VCaP (cell line): ENCODE measurements around the gene MFSD8.
A peak's percentile ranks its signal among the peaks of the same experiment; 100 is the strongest.
"Not testable (repeated sequence)": the region's sequence is repeated elsewhere in the genome, so short reads cannot be mapped to it uniquely, and the experiment has no call there.

Experiments used
- H3K27ac ChIP-seq: fragments of 450-650 bp; 2 replicates; pipeline ENCODE4 v1.5.1; 2017
- TF ChIP-seq, protein P1 (sequence below): fragments of 450-650 bp; conservative IDR thresholded peaks from 2 replicates; pipeline ENCODE4 v1.5.1; 2017; ENCODE audit warnings: mild to moderate bottlenecking, moderate library complexity

The MFSD8 gene

DNA sequence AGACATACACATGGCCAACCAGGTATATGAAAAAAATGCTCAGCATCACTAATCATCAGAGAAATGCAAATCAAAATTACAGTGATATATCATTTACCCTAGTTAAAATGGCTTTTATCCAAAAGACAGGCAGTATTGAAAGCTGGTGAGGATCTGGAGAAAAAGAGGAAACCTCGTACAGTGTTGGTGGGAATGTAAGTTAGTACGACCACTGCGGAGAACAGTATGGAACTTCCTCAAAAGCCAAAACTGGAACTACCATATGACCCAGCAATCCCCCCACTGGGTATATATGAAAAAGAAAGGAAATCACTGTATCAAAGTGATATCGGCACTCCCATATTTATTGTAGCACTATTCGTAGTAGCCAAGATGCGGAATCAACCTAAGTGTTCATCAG is 23.7 kb upstream of the MFSD8 start:
- TF ChIP-seq, protein P1, sequence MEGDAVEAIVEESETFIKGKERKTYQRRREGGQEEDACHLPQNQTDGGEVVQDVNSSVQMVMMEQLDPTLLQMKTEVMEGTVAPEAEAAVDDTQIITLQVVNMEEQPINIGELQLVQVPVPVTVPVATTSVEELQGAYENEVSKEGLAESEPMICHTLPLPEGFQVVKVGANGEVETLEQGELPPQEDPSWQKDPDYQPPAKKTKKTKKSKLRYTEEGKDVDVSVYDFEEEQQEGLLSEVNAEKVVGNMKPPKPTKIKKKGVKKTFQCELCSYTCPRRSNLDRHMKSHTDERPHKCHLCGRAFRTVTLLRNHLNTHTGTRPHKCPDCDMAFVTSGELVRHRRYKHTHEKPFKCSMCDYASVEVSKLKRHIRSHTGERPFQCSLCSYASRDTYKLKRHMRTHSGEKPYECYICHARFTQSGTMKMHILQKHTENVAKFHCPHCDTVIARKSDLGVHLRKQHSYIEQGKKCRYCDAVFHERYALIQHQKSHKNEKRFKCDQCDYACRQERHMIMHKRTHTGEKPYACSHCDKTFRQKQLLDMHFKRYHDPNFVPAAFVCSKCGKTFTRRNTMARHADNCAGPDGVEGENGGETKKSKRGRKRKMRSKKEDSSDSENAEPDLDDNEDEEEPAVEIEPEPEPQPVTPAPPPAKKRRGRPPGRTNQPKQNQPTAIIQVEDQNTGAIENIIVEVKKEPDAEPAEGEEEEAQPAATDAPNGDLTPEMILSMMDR = no peak
- H3K27ac ChIP-seq = no peak overlapping the region

DNA sequence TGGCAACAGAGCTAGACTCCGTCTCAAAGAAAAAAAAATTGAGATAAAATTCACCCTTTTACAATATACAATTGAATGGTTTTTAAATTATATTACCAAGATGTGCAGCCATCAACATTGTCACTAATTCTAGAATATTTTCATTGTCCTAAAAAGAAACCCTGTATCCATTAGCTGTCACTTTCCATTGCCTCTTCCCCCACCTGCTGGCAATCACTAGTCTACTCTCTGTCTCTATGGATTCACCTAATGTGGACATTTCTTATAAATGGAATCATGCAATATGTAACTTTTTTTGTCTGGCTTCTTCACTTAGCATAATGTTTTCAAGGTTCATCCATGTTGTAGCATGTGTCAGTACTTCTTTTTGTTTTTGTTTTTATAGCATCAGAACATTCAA is 21.0 kb upstream of the MFSD8 start:
- TF ChIP-seq, protein P1 = peak; percentile 46
- no peak overlapping the region for H3K27ac ChIP-seq

DNA sequence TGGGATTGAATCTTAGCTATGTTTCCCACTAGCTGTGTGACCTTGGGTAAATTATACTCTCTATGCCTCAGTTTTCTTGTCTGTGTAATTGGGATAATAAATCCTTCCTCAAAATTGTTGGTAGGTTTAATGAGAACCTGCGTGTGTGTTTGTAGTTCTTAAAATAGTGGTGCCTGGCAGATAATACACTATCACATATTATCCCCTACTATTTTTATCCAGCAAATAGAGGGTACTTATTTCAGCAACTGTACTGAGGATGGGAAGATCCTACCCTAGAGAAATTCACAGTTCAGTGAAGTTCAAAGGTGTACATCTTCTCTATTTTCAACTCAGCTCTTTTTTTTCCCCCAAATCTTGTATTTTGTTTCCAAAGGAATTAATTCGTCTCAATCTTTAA is 17.5 kb upstream of the MFSD8 start:
- no peak overlapping the region for H3K27ac ChIP-seq
- TF ChIP-seq, protein P1 = no peak

DNA sequence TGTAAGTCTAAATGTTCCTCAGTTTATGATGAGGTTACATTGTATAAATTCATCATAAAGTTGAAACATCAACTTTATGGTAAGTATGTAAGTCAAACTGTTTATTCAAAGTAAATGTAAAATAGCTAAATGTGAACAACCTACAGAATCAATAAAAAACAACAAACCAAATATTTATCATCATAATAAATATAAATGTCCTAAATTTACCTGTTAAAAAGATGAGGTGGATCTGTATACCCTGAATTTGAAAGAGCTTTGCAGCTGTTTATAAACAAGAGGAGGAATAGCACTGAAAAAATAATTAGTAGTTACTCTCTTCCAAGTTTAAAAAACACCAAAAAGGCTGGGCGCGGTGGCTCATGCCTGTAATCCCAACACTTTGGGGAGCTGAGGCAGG is 14.0 kb upstream of the MFSD8 start:
- H3K27ac ChIP-seq = no peak overlapping the region
- TF ChIP-seq, protein P1 = no peak

DNA sequence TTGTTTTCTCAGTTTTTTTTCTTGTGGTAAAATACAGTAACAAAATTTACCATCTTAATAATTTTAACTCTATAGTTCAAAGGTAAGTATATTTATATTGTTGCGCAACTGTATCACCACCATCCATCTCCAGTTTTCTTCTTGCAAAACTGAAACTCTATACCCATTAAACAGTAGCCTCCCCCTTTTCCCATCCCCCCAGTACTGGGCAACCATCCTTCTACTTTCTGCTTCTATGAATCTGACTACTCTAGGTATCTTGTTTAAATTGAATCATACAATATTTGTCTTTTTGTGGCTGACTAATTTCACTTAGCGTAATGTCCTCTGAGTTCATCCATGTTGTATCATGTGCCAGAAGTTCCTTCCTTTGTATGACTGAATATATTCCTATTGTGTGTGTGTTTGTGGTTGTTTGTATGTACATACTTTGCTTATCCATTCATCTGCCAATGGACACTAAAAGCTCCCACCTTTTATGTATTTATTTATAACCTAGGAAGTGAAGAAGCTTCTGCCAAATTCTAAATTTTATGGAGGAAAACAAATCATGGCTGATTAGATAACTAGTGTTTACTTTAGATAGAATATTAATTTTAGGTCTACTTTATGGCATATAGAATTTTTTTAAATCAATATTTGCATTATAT is 10.3 kb upstream of the MFSD8 start:
- no peak overlapping the region for H3K27ac ChIP-seq
- TF ChIP-seq, protein P1 = no peak

GRCh38 chr4:127970925-127971324 is 6.0 kb upstream of the MFSD8 start:
- H3K27ac ChIP-seq = not testable (repeated sequence)

DNA sequence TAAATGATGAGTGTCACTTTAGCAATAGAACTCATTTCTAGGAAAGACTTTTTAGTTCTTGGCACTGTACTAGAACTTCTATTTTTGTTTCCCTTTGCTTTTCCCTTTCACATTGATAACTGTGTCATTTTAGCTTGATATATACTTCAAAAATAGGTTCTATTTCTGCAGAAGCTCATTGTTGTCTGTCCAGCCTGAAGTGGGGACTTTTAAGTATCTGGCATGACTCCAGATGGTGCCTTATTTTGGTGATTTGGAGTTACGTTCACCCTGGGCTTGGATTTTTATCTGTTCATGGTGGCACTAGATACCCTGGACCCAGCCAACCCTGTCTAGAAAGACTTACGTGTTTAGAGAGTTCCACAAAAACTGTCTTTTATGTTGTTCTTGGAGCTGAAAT is 3.6 kb upstream of the MFSD8 start:
- TF ChIP-seq, protein P1 = no peak
- H3K27ac ChIP-seq = no peak overlapping the region

DNA sequence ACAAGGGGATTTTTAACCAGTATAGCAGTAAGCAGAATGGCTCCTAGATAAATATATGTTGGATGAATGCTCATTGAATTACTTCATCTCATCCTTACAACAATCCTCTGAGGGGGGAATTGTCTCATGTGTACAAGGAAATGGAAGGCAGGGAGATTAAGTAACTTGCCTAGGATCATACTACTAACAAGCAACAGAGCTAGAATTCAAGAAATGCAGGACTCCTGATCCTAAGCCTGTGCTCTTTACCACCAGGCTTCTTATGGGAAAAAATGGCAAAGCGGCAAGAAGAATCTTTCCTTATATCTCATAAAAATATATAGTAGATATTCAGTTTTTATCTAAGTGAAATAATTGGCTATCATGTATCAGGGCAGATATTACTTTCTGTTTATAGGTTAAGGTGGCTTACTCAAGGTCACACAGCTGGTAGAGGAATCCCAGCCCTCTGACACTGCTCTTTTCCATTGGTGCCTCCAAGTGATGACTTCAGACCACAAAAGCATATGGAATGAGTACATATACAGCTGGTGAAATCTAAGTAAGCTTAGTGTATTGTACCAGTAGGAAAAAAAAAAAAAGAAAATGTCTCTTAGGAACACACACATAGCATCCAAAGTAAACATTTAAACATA is 2.3 kb upstream of the MFSD8 start:
- peak overlapping the region; percentile 93 for H3K27ac ChIP-seq
- TF ChIP-seq, protein P1 = no peak
